ENCODE data around the gene TNFRSF11A. TPM values are rescaled to one million over a fixed set of nuclear protein-coding genes. Genes with fewer than 3 reads are reported as not detected.

The TNFRSF11A gene
- total and polyA plus RNA-seq, 7 experiments from 2014 or later = 0.16 to 22.2 (median 0.68) TPM; not detected in 2

- no peaks in the 10 kb centered on the region for H3K9me3 Mint-ChIP-seq
- POLR2A ChIA-PET = no interaction called here
Measured at GRCh38 chr18:62365420-62365819, 40.3 kb downstream of the TNFRSF11A start.

DNA sequence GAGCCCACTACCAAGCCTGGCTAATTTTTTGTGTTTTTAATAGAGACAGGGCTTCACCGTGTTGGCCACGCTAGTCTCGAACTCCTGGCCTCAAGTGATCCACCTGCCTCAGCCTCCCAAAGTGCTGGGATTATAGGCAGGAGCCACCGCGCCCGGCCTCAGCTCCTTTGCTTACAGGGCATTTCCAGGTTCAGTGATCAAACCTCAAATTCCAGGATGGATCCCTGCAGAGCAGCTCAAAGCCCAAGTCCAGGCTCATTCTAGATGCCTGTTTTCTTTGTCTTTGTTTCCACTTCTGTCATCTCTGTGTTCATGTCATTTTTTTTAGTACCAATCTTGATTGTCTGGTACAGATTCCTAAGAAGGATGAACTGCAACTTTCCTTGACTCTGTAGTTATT, 41.9 kb downstream of the TNFRSF11A start:
- Histone ChIP-seq H3K4me1 (ENCODE audit: control insufficient read depth in 2 of 2, insufficient read depth in 2 of 2, low read length in 2 of 2) (no peaks in the 10 kb centered on the region), H3K9me3 (ENCODE audit: control insufficient read depth in 2 of 3, low read length in 3 of 3) (no peaks in the 10 kb centered on the region), H3K4me3 (ENCODE audit: low read length) (no peak overlapping the region), H3K36me3 (ENCODE audit: control insufficient read depth in 2 of 3, insufficient read depth in 3 of 3, low read length in 3 of 3) (no peaks in the 10 kb centered on the region), H3K27ac (ENCODE audit: low read depth, low read length) (no peak overlapping the region), H3K27me3 (ENCODE audit: control insufficient read depth in 2 of 2, insufficient read depth in 2 of 2, low read length in 2 of 2) (no peaks in the 10 kb centered on the region)
- DNase-seq (no peak), ATAC-seq (no peak)
- H3K27ac Mint-ChIP-seq = no peak overlapping the region
- ChIA-PET CTCF (no interaction called here), POLR2A (no interaction called here)
- H3K36me3 Mint-ChIP-seq = peaks cover 0 to 29% (median 0%) of the 10 kb centered on the region in 5 donors
- intact Hi-C loops (cut with micrococcal nuclease) = loop anchor here in 1 of 2 donors (5.0 kb wide), 1 partner anchor 40 kb away; the partner anchor contains the start of gene TNFRSF11A
- no peaks in the 10 kb centered on the region for H3K9me3 Mint-ChIP-seq
- H3K27me3 Mint-ChIP-seq = peaks cover 0 to 3% (median 0%) of the 10 kb centered on the region in 5 donors
- peaks cover 0 to 44% (median 3%) of the 10 kb centered on the region in 7 donors for H3K4me1 Mint-ChIP-seq
- no peak overlapping the region for H3K4me3 Mint-ChIP-seq

More at GRCh38 chr18:62365420-62365819, 40.3 kb downstream of the TNFRSF11A start:
- Histone ChIP-seq H3K9me3 (ENCODE audit: control insufficient read depth in 2 of 3, low read length in 3 of 3) (no peaks in the 10 kb centered on the region), H3K36me3 (ENCODE audit: control insufficient read depth in 2 of 3, insufficient read depth in 3 of 3, low read length in 3 of 3) (no peaks in the 10 kb centered on the region), H3K4me3 (ENCODE audit: low read length) (no peak overlapping the region), H3K27ac (ENCODE audit: low read depth, low read length) (no peak overlapping the region), H3K4me1 (ENCODE audit: control insufficient read depth in 2 of 2, insufficient read depth in 2 of 2, low read length in 2 of 2) (no peaks in the 10 kb centered on the region), H3K27me3 (ENCODE audit: control insufficient read depth in 2 of 2, insufficient read depth in 2 of 2, low read length in 2 of 2) (no peaks in the 10 kb centered on the region)
- Mint-ChIP-seq H3K4me1 (peaks cover 0 to 30% (median 2%) of the 10 kb centered on the region in 7 donors), H3K4me3 (no peak overlapping the region), H3K36me3 (peaks cover 0 to 40% (median 0%) of the 10 kb centered on the region in 5 donors), H3K27ac (peak overlapping the region in 1 of 9 donors; percentile 44), H3K27me3 (peaks cover 0 to 7% (median 0%) of the 10 kb centered on the region in 5 donors)
- CTCF ChIA-PET = no interaction called here
- DNase-seq = no peak
- intact Hi-C loops (cut with micrococcal nuclease) = loop anchor here in 1 of 2 donors (5.0 kb wide), 1 partner anchor 38 kb away; the partner anchor contains the start of gene TNFRSF11A
- ATAC-seq = no peak

DNA sequence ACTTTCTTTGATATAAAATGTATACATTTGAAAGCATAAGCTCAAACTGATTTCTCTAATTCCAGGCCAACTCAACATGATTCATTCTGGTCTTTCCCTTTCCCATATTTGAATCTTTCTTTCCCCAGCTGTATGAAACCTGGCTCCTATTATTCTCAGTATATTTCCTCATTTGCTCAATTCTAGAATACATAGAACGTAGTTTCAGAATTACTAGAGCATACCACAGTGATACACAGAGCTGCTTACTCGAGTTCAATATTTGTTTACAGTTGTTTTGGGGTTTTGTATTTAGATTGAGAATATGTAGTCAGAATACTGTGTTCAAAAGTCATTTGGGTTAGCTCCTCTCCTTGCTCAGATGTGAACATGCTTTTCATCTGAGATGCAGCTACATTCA, 43.0 kb downstream of the TNFRSF11A start:
- Histone ChIP-seq H3K36me3 (ENCODE audit: control insufficient read depth in 2 of 3, insufficient read depth in 3 of 3, low read length in 3 of 3) (no peaks in the 10 kb centered on the region), H3K9me3 (ENCODE audit: control insufficient read depth in 2 of 3, low read length in 3 of 3) (no peaks in the 10 kb centered on the region), H3K27me3 (ENCODE audit: control insufficient read depth in 2 of 2, insufficient read depth in 2 of 2, low read length in 2 of 2) (no peaks in the 10 kb centered on the region), H3K4me3 (ENCODE audit: low read length) (no peak overlapping the region), H3K4me1 (ENCODE audit: control insufficient read depth in 2 of 2, insufficient read depth in 2 of 2, low read length in 2 of 2) (no peaks in the 10 kb centered on the region), H3K27ac (ENCODE audit: low read depth, low read length) (no peak overlapping the region)
- peak overlapping the region in 1 of 9 donors; percentile 83 for H3K27ac Mint-ChIP-seq
- peak overlapping the region in 1 of 10 donors; percentile 36 for H3K4me3 Mint-ChIP-seq
- H3K9me3 Mint-ChIP-seq = no peaks in the 10 kb centered on the region
- no peak for DNase-seq
- POLR2A ChIA-PET = no interaction called here
- peaks cover 0 to 3% (median 0%) of the 10 kb centered on the region in 5 donors for H3K27me3 Mint-ChIP-seq
- intact Hi-C loops (cut with micrococcal nuclease) = loop anchor here in 1 of 2 donors (1.0 to 5.0 kb wide), 2 partner anchors 41 to 52 kb away; partner anchors contain the start of gene TNFRSF11A
- H3K4me1 Mint-ChIP-seq = peaks cover 0 to 46% (median 3%) of the 10 kb centered on the region in 7 donors
- CTCF ChIA-PET = no interaction called here
- ATAC-seq = no peak
- peaks cover 0 to 28% (median 0%) of the 10 kb centered on the region in 5 donors for H3K36me3 Mint-ChIP-seq

GRCh38 chr18:62369129-62369644, 44.1 kb downstream of the TNFRSF11A start:
- intact Hi-C loops (cut with micrococcal nuclease) = loop anchor here in 1 of 2 donors (5.0 kb wide), 1 partner anchor 42 kb away; the partner anchor contains the start of gene TNFRSF11A
- Histone ChIP-seq H3K9me3 (ENCODE audit: control insufficient read depth in 2 of 3, low read length in 3 of 3) (no peaks in the 10 kb centered on the region), H3K27ac (ENCODE audit: low read depth, low read length) (no peak overlapping the region), H3K27me3 (ENCODE audit: control insufficient read depth in 2 of 2, insufficient read depth in 2 of 2, low read length in 2 of 2) (no peaks in the 10 kb centered on the region), H3K4me1 (ENCODE audit: control insufficient read depth in 2 of 2, insufficient read depth in 2 of 2, low read length in 2 of 2) (no peaks in the 10 kb centered on the region), H3K4me3 (ENCODE audit: low read length) (no peak overlapping the region), H3K36me3 (ENCODE audit: control insufficient read depth in 2 of 3, insufficient read depth in 3 of 3, low read length in 3 of 3) (no peaks in the 10 kb centered on the region)
- Mint-ChIP-seq H3K27me3 (peaks cover 0 to 3% (median 0%) of the 10 kb centered on the region in 5 donors), H3K4me1 (peaks cover 0 to 53% (median 3%) of the 10 kb centered on the region in 7 donors), H3K9me3 (no peaks in the 10 kb centered on the region), H3K36me3 (peaks cover 0 to 28% (median 0%) of the 10 kb centered on the region in 5 donors), H3K4me3 (no peak overlapping the region), H3K27ac (no peak overlapping the region)
- DNase-seq (no peak), ATAC-seq (no peak)
- CTCF ChIA-PET = no interaction called here
- POLR2A ChIA-PET = no interaction called here

- CTCF ChIA-PET = no interaction called here
- Mint-ChIP-seq H3K4me1 (peaks cover 0 to 47% (median 2%) of the 10 kb centered on the region in 7 donors), H3K4me3 (peak overlapping the region in 1 of 10 donors; percentile 29), H3K27me3 (peaks cover 0 to 3% (median 0%) of the 10 kb centered on the region in 5 donors), H3K36me3 (peaks cover 0 to 29% (median 0%) of the 10 kb centered on the region in 5 donors), H3K9me3 (no peaks in the 10 kb centered on the region), H3K27ac (peak overlapping the region in 1 of 9 donors; percentile 26)
- H3K4me3 ChIP-seq (ENCODE audit: low read length) = no peak overlapping the region
- intact Hi-C loops (cut with micrococcal nuclease) = no loop called here
- H3K9me3 ChIP-seq (ENCODE audit: control insufficient read depth in 2 of 3, low read length in 3 of 3) = no peaks in the 10 kb centered on the region
- ATAC-seq = no peak
- H3K27ac ChIP-seq (ENCODE audit: low read depth, low read length) = no peak overlapping the region
- no peaks in the 10 kb centered on the region for H3K4me1 ChIP-seq (ENCODE audit: control insufficient read depth in 2 of 2, insufficient read depth in 2 of 2, low read length in 2 of 2)
- no peak for DNase-seq
- POLR2A ChIA-PET = no interaction called here
- H3K27me3 ChIP-seq (ENCODE audit: control insufficient read depth in 2 of 2, insufficient read depth in 2 of 2, low read length in 2 of 2) = no peaks in the 10 kb centered on the region
- no peaks in the 10 kb centered on the region for H3K36me3 ChIP-seq (ENCODE audit: control insufficient read depth in 2 of 3, insufficient read depth in 3 of 3, low read length in 3 of 3)
Measured at GRCh38 chr18:62370366-62370765, 45.3 kb downstream of the TNFRSF11A start.

DNA sequence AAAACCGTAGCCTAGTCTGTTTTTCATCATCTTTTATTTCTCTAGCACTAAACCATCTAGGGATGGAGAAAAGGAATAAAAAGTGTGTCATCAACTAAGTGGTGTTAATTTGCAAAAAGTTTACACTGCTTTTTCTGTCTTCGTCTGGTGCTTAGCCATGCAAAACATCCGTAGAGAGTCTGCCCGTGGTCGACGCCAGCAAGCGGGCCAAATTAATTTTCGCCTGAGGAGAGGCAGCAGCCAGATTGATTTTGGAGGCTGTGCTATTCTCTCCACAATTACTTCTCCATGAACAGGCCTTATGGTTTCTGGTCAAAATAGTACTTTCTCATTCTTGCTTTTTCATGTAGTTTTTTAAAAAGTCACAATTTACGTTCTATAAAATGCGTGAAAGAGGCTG, 46.3 kb downstream of the TNFRSF11A start:
- H3K4me1 Mint-ChIP-seq = peaks cover 0 to 49% (median 0%) of the 10 kb centered on the region in 7 donors
- H3K27me3 ChIP-seq (ENCODE audit: control insufficient read depth in 2 of 2, insufficient read depth in 2 of 2, low read length in 2 of 2) = no peaks in the 10 kb centered on the region
- H3K4me3 ChIP-seq (ENCODE audit: low read length) = no peak overlapping the region
- CTCF ChIA-PET = no interaction called here
- H3K9me3 ChIP-seq (ENCODE audit: control insufficient read depth in 2 of 3, low read length in 3 of 3) = no peaks in the 10 kb centered on the region
- H3K27ac Mint-ChIP-seq = peak overlapping the region in 1 of 9 donors; percentile 47
- ATAC-seq (no peak), DNase-seq (no peak)
- H3K9me3 Mint-ChIP-seq = no peaks in the 10 kb centered on the region
- H3K4me3 Mint-ChIP-seq = peak overlapping the region in 1 of 10 donors; percentile 43
- H3K36me3 ChIP-seq (ENCODE audit: control insufficient read depth in 2 of 3, insufficient read depth in 3 of 3, low read length in 3 of 3) = no peaks in the 10 kb centered on the region
- H3K27ac ChIP-seq (ENCODE audit: low read depth, low read length) = no peak overlapping the region
- POLR2A ChIA-PET = no interaction called here
- intact Hi-C loops (cut with micrococcal nuclease) = no loop called here
- peaks cover 0 to 24% (median 0%) of the 10 kb centered on the region in 5 donors for H3K36me3 Mint-ChIP-seq
- no peaks in the 10 kb centered on the region for H3K4me1 ChIP-seq (ENCODE audit: control insufficient read depth in 2 of 2, insufficient read depth in 2 of 2, low read length in 2 of 2)
- no peaks in the 10 kb centered on the region for H3K27me3 Mint-ChIP-seq

DNA sequence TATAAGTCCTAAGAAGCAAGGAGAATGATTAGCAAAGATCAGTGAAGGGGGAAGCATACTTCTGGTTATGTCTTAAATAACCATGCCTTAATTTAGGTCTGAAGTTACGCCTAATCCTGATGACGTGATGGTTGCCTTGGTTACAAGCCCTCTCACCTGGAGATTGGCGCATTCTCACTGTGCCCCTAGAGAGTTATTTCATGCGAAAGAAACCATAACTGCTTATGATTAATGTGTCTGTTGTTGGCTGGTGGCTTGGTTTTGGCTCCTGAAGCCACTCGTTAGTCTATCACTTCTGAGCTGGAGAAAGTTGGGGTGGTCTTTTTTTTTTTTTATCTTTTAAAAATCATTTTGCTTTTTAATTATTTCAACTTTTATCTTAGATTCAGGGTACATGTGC, 47.0 kb downstream of the TNFRSF11A start:
- Histone ChIP-seq H3K27ac (ENCODE audit: low read depth, low read length) (no peak overlapping the region), H3K4me3 (ENCODE audit: low read length) (no peak overlapping the region), H3K27me3 (ENCODE audit: control insufficient read depth in 2 of 2, insufficient read depth in 2 of 2, low read length in 2 of 2) (no peaks in the 10 kb centered on the region), H3K9me3 (ENCODE audit: control insufficient read depth in 2 of 3, low read length in 3 of 3) (no peaks in the 10 kb centered on the region), H3K36me3 (ENCODE audit: control insufficient read depth in 2 of 3, insufficient read depth in 3 of 3, low read length in 3 of 3) (no peaks in the 10 kb centered on the region), H3K4me1 (ENCODE audit: control insufficient read depth in 2 of 2, insufficient read depth in 2 of 2, low read length in 2 of 2) (no peaks in the 10 kb centered on the region)
- no peaks in the 10 kb centered on the region for H3K9me3 Mint-ChIP-seq
- intact Hi-C loops (cut with micrococcal nuclease) = no loop called here
- no peaks in the 10 kb centered on the region for H3K27me3 Mint-ChIP-seq
- H3K27ac Mint-ChIP-seq = no peak overlapping the region
- no peak overlapping the region for H3K4me3 Mint-ChIP-seq
- H3K4me1 Mint-ChIP-seq = peaks cover 0 to 53% (median 0%) of the 10 kb centered on the region in 7 donors
- POLR2A ChIA-PET = no interaction called here
- peaks cover 0 to 25% (median 0%) of the 10 kb centered on the region in 5 donors for H3K36me3 Mint-ChIP-seq
- CTCF ChIA-PET = no interaction called here
- no peak for DNase-seq
- no peak for ATAC-seq
